ENCODE measurements around the gene PHYHIPL. TPM values are rescaled to one million over a fixed set of nuclear protein-coding genes. Genes with fewer than 3 reads are reported as not detected.

The PHYHIPL gene
- total and polyA plus RNA-seq, 2 donors (not counting 1 experiment from before 2014, with no cell fraction given) = 0.02 TPM; not detected in 1

DNA sequence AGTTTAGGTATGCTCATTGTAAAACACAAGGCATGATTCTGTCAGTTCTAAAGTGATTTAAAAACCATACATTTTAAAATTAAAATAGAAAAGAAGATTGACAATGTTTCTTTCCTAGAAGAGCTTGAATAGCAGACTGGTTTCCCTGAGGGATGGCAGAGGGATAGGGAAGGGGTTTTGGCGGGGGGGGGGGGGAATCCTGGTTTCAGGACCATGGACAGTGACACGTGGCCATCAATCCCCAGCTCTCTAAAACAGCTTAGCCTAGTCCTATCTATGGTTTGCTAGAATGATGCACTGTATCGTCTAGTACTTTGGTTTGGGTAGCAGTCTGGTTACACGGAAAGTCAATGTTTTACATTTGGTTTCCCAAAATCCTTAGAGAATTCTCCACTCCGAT is 88.7 kb downstream of the PHYHIPL start:
- TF ChIP-seq, protein P1, sequence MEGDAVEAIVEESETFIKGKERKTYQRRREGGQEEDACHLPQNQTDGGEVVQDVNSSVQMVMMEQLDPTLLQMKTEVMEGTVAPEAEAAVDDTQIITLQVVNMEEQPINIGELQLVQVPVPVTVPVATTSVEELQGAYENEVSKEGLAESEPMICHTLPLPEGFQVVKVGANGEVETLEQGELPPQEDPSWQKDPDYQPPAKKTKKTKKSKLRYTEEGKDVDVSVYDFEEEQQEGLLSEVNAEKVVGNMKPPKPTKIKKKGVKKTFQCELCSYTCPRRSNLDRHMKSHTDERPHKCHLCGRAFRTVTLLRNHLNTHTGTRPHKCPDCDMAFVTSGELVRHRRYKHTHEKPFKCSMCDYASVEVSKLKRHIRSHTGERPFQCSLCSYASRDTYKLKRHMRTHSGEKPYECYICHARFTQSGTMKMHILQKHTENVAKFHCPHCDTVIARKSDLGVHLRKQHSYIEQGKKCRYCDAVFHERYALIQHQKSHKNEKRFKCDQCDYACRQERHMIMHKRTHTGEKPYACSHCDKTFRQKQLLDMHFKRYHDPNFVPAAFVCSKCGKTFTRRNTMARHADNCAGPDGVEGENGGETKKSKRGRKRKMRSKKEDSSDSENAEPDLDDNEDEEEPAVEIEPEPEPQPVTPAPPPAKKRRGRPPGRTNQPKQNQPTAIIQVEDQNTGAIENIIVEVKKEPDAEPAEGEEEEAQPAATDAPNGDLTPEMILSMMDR (conservative IDR thresholded peaks at IDR 0.05 in 1 of 2, IDR thresholded peaks at IDR 0.05 in 1 of 2; ENCODE audit: low read depth in 1 of 2, low read length in 2 of 2) = no peak
- no peak for TF ChIP-seq EZH2 (IDR thresholded peaks at IDR 0.05; ENCODE audit: low read length, missing control alignments)
- Histone ChIP-seq H3K27me3 (ENCODE audit: control insufficient read depth, insufficient read depth, low read length) (no peaks in the 10 kb centered on the region), H3K4me3 (replicated peaks in 1 of 4; ENCODE audit: control extremely low read depth in 1 of 4, insufficient read depth in 1 of 4, low read depth in 3 of 4, low read length in 4 of 4) (no peak overlapping the region), H3K36me3 (ENCODE audit: control insufficient read depth, insufficient read depth, low read length) (no peaks in the 10 kb centered on the region), H3K27ac (ENCODE audit: insufficient read depth, low read length) (no peak overlapping the region), H4K20me1 (ENCODE audit: control insufficient read depth, extremely low read depth, insufficient read depth, low read length) (no peaks in the 10 kb centered on the region), H2AFZ (ENCODE audit: low read length) (no peak overlapping the region), H3K9ac (ENCODE audit: insufficient read depth, low read length) (no peak overlapping the region), H3K4me2 (ENCODE audit: extremely low read depth, insufficient read depth, low read length) (no peak overlapping the region), H3K79me2 (ENCODE audit: control insufficient read depth, insufficient read depth, low read length) (no peaks in the 10 kb centered on the region), H3K4me1 (ENCODE audit: control insufficient read depth, extremely low read depth, insufficient read depth, low read length) (no peaks in the 10 kb centered on the region), H3K9me3 (ENCODE audit: control insufficient read depth, insufficient read depth, low read depth, low read length) (no peaks in the 10 kb centered on the region)
- DNase-seq (ENCODE audit: low read depth in 2 of 2) = no peak

DNA sequence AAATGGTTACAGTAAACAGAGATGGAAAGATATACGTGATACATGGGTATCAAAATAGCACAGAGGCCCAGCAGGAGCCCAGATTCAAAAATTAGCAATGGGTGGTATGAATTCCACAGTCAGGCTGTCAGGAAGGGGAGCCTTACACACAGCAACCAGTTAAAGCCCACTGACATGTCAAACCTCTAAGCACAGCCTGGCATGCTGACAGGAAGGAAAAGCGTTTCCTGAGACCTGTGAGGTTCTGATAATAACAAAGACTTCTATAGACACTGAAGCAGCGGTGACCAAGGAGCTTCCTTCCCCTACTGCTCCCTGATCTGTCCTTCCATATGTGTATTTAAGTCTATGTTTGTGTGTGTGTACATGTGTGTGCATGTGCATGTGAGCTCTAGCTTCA is 89.9 kb downstream of the PHYHIPL start:
- Histone ChIP-seq H3K27me3 (ENCODE audit: control insufficient read depth, insufficient read depth, low read length) (no peaks in the 10 kb centered on the region), H3K4me3 (replicated peaks in 1 of 4; ENCODE audit: control extremely low read depth in 1 of 4, insufficient read depth in 1 of 4, low read depth in 3 of 4, low read length in 4 of 4) (no peak overlapping the region), H3K79me2 (ENCODE audit: control insufficient read depth, insufficient read depth, low read length) (no peaks in the 10 kb centered on the region), H3K4me2 (ENCODE audit: extremely low read depth, insufficient read depth, low read length) (no peak overlapping the region), H3K9me3 (ENCODE audit: control insufficient read depth, insufficient read depth, low read depth, low read length) (no peaks in the 10 kb centered on the region), H3K27ac (ENCODE audit: insufficient read depth, low read length) (no peak overlapping the region), H4K20me1 (ENCODE audit: control insufficient read depth, extremely low read depth, insufficient read depth, low read length) (no peaks in the 10 kb centered on the region), H3K9ac (ENCODE audit: insufficient read depth, low read length) (no peak overlapping the region), H3K4me1 (ENCODE audit: control insufficient read depth, extremely low read depth, insufficient read depth, low read length) (no peaks in the 10 kb centered on the region), H3K36me3 (ENCODE audit: control insufficient read depth, insufficient read depth, low read length) (no peaks in the 10 kb centered on the region), H2AFZ (ENCODE audit: low read length) (no peak overlapping the region)
- TF ChIP-seq, protein P1 (conservative IDR thresholded peaks at IDR 0.05 in 1 of 2, IDR thresholded peaks at IDR 0.05 in 1 of 2; ENCODE audit: low read depth in 1 of 2, low read length in 2 of 2) = no peak
- no peak for TF ChIP-seq EZH2 (IDR thresholded peaks at IDR 0.05; ENCODE audit: low read length, missing control alignments)
- no peak for DNase-seq (ENCODE audit: low read depth in 2 of 2)

DNA sequence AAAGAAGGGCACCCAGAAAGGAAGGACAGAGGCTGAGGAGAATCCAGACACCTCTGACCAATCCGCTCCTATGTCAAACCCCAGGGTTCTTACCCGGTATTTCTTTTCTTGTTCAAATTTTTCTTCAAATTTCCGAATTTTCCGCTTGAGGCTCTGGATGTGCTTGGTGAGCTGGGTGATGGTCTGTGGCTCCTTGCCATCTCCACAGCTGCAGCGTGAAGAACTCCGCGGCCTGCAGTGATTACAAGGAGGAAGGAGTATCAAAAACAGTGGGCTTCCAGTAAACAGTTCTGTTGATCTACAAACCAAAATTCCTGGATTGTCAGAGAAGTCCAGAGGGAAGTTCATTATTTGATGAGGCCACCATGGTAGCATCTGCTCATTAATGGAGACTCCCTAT is 92.0 kb downstream of the PHYHIPL start:
- Histone ChIP-seq H3K27ac (ENCODE audit: insufficient read depth, low read length) (no peak overlapping the region), H2AFZ (ENCODE audit: low read length) (no peak overlapping the region), H3K4me3 (replicated peaks in 1 of 4; ENCODE audit: control extremely low read depth in 1 of 4, insufficient read depth in 1 of 4, low read depth in 3 of 4, low read length in 4 of 4) (no peak overlapping the region), H3K27me3 (ENCODE audit: control insufficient read depth, insufficient read depth, low read length) (no peaks in the 10 kb centered on the region), H4K20me1 (ENCODE audit: control insufficient read depth, extremely low read depth, insufficient read depth, low read length) (no peaks in the 10 kb centered on the region), H3K4me1 (ENCODE audit: control insufficient read depth, extremely low read depth, insufficient read depth, low read length) (no peaks in the 10 kb centered on the region), H3K79me2 (ENCODE audit: control insufficient read depth, insufficient read depth, low read length) (no peaks in the 10 kb centered on the region), H3K9ac (ENCODE audit: insufficient read depth, low read length) (no peak overlapping the region), H3K4me2 (ENCODE audit: extremely low read depth, insufficient read depth, low read length) (no peak overlapping the region), H3K36me3 (ENCODE audit: control insufficient read depth, insufficient read depth, low read length) (no peaks in the 10 kb centered on the region), H3K9me3 (ENCODE audit: control insufficient read depth, insufficient read depth, low read depth, low read length) (no peaks in the 10 kb centered on the region)
- DNase-seq (ENCODE audit: low read depth in 2 of 2) = no peak
- no peak for TF ChIP-seq EZH2 (IDR thresholded peaks at IDR 0.05; ENCODE audit: low read length, missing control alignments)
- TF ChIP-seq, protein P1 (conservative IDR thresholded peaks at IDR 0.05 in 1 of 2, IDR thresholded peaks at IDR 0.05 in 1 of 2; ENCODE audit: low read depth in 1 of 2, low read length in 2 of 2) = no peak

Measured in fibroblast of lung (primary cell).